H1 (cell line): ENCODE results near the gene FAT3. TPM values are rescaled to one million over a fixed set of nuclear protein-coding genes. Genes with fewer than 3 reads are reported as not detected.

ENCODE experiments used
- CBX8 ChIP-seq: fragments of 300-800, 300-1000 bp; sonication (generic); IDR thresholded peaks from 2 replicates; pipeline ENCODE4 v1.7.1; 2016; ENCODE audit warnings: low read depth, low read length, borderline replicate concordance
- CHD1 ChIP-seq: IDR thresholded peaks from 2 replicates; pipeline ENCODE4 v1.6.1; 2012; ENCODE audit warnings: low read depth, low read length, improper control_type of control experiment
- CHD2 ChIP-seq: IDR thresholded peaks from 2 replicates; pipeline ENCODE4 v1.6.1; 2012; ENCODE audit warnings: low read length, improper control_type of control experiment
- CHD7 ChIP-seq: fragments of 300-600 bp; sonication (generic); IDR thresholded peaks from 2 replicates; pipeline ENCODE4 v1.7.1; 2012; ENCODE audit warnings: low read length, moderate library complexity, mild to moderate bottlenecking, inconsistent platforms; ENCODE audit not compliant: insufficient replicate concordance
- FOSL1 ChIP-seq: IDR thresholded peaks from 2 replicates; pipeline ENCODE4 v1.6.1; 2011; ENCODE audit warnings: mild to moderate bottlenecking, low read depth, low read length, moderate library complexity; ENCODE audit not compliant: insufficient read depth
- KDM1A ChIP-seq: fragments of 200-600, 300-600 bp; sonication (generic); IDR thresholded peaks from 2 replicates; pipeline ENCODE4 v1.7.1; 2016; ENCODE audit warnings: mild to moderate bottlenecking, low read length, borderline replicate concordance
- POU5F1 ChIP-seq: IDR thresholded peaks from 2 replicates; pipeline ENCODE4 v1.6.1; 2011; ENCODE audit warnings: low read depth, mild to moderate bottlenecking, low read length, moderate library complexity
- RAD21 ChIP-seq, 2 experiments: IDR thresholded peaks in 1 of 2; conservative IDR thresholded peaks in 1 of 2; 2 replicates each; pipeline ENCODE4 v1.6.1; 2011; ENCODE audit warnings: low read depth in 2 of 2, low read length in 2 of 2, improper control_type of control experiment in 1 of 2, inconsistent platforms in 1 of 2, mild to moderate bottlenecking in 1 of 2, moderate library complexity in 1 of 2
- TBP ChIP-seq: IDR thresholded peaks from 2 replicates; pipeline ENCODE4 v1.6.1; 2011; ENCODE audit warnings: low read depth, low read length, improper control_type of control experiment
- TEAD4 ChIP-seq: IDR thresholded peaks from 2 replicates; pipeline ENCODE4 v1.6.1; 2012; ENCODE audit warnings: low read depth, low read length, inconsistent platforms, mixed read lengths
- ZNF274 ChIP-seq: IDR thresholded peaks from 2 replicates; pipeline ENCODE4 v1.7.0; 2012; ENCODE audit warnings: low read length, borderline replicate concordance; ENCODE audit errors: extremely low read depth
- polyA plus RNA-seq, 7 experiments: library from polyadenylated mRNA; depleted of rRNA in 3 of 7; stranded (reverse) in 5 of 7; unstranded in 2 of 7; fragments of >200 nt in 5 of 7; fragments of 200-250 nt in 2 of 7; gene quantifications; 1 replicate in 5 of 7; 2 replicates in 1 of 7; 4 replicates in 1 of 7; pipeline versions ENCODE4 v1.2.1 to v1.2.3, GENCODE V29; 2011 to 2013; ENCODE audit warnings: missing spikeins in 2 of 7, mixed read lengths in 2 of 7
- total RNA-seq: library from RNA; stranded (reverse); fragmentation: NEBNext Ultra II Directional; extraction: Animal tissue kit (Norgen Biotek cat#: 25700); gene quantifications from 2 replicates; pipeline ENCODE4 v1.2.1, GENCODE V29; 2021

FAT3 gene
- total and polyA plus RNA-seq, 2 of the 8 experiments (the other 6 are each of a cell fraction or from before 2014, with no cell fraction given), result 7.2 to 18.4 TPM

GRCh38 chr11:92266806-92267205 is 42.2 kb downstream of the FAT3 start (continued):
- no peak for TF ChIP-seq CHD7
- TF ChIP-seq POU5F1, result no peak
- no peak for TF ChIP-seq TBP
- no peak for TF ChIP-seq FOSL1
- no peak for TF ChIP-seq CHD2
- TF ChIP-seq CHD1, result no peak
- no peak for TF ChIP-seq CBX8
- no peak for TF ChIP-seq KDM1A
- TF ChIP-seq TEAD4, result no peak
- TF ChIP-seq RAD21 (IDR thresholded peaks at IDR 0.05 in 1 of 2, conservative IDR thresholded peaks at IDR 0.05 in 1 of 2; ENCODE audit: low read depth in 2 of 2, low read length in 2 of 2), result no peak
- TF ChIP-seq ZNF274, result no peak
